HUES6 (cell line): ENCODE results near the gene USH1G.

Source experiments
- H3K27ac ChIP-seq: 2 replicates; pipeline ENCODE4 v1.7.0; 2013; ENCODE audit warnings: low read depth, mild to moderate bottlenecking, low read length, inconsistent platforms
- H3K27me3 ChIP-seq: 2 replicates; pipeline ENCODE4 v1.6.1; 2013; ENCODE audit warnings: low read length; ENCODE audit not compliant: control insufficient read depth, insufficient read depth
- H3K36me3 ChIP-seq: 2 replicates; pipeline ENCODE4 v1.6.1; 2013; ENCODE audit warnings: low read length; ENCODE audit not compliant: control insufficient read depth, insufficient read depth
- H3K4me1 ChIP-seq: 2 replicates; pipeline ENCODE4 v1.6.1; 2013; ENCODE audit warnings: low read length; ENCODE audit not compliant: control insufficient read depth, insufficient read depth
- H3K4me3 ChIP-seq: 2 replicates; pipeline ENCODE4 v1.5.1; 2013; ENCODE audit warnings: low read depth, low read length
- H3K9ac ChIP-seq: one replicate; pipeline ENCODE4 v1.6.1; 2013; ENCODE audit warnings: mild to moderate bottlenecking, low read length
- H3K9me3 ChIP-seq: 2 replicates; pipeline ENCODE4 v1.6.1; 2013; ENCODE audit warnings: low read depth, low read length; ENCODE audit not compliant: control insufficient read depth, insufficient read depth

Gene USH1G

DNA sequence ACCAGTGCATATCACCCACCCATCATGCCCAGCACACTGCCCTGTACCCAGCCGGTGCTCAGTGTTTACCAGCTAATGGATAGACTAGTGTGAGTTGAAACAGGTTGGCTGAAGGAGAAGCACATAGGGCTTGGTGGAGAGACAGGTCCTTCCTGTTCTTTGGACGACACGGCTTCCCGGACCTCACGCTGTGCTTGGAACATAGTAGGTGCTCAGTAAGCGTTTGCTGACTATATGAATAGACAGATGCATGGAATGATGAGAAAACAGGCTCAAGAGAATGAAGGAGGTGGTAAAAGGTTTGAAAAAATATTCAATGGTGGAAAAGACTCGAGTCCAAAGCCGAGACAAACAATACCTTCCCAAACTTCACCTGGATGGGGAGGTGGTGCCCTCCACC, 22.8 kb downstream of the USH1G start:
- H3K9ac ChIP-seq = no peak overlapping the region
- H3K27me3 ChIP-seq = peaks cover 30% of the 10 kb centered on the region
- no peak overlapping the region for H3K4me3 ChIP-seq

DNA sequence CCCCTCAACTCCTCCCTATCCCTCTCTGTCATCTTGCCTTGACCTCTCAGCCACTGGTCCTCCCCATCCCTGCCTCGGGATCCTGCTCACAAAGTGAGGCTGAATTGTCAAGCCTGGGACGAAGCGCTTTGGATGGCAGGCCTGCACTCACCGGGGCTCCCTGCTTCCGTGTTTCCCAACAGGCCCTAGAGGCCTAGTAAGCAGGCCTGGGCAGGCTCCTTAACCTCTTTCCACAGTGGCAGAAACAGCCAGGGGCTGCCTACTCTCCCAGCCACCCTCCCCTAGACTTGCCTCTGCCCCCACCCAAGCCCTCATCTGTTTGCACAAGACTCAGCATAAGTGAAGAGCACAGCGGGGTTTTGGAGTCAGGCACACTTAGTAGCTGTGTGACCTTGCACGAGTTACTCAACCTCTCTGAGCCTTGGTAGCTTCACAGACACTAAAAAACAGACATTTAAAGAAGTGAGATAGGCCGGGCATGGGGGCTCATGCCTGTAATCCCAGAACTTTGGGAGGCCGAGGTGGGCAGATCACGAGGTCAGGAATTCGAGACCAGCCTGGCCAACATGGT, 24.6 kb downstream of the USH1G start:
- H3K27ac ChIP-seq = no peak overlapping the region
- H3K27me3 ChIP-seq = peaks cover 42% of the 10 kb centered on the region
- peaks cover 4% of the 10 kb centered on the region for H3K4me1 ChIP-seq
- no peak overlapping the region for H3K9ac ChIP-seq
- H3K36me3 ChIP-seq = no peaks in the 10 kb centered on the region
- no peak overlapping the region for H3K4me3 ChIP-seq
- H3K9me3 ChIP-seq = no peaks in the 10 kb centered on the region

More for the DNA sequence above, 22.8 kb downstream of the USH1G start:
- no peaks in the 10 kb centered on the region for H3K36me3 ChIP-seq
- peaks cover 3% of the 10 kb centered on the region; the same call in 1 of the 2 replicates for H3K4me1 ChIP-seq
- H3K27ac ChIP-seq = no peak overlapping the region
- no peaks in the 10 kb centered on the region for H3K9me3 ChIP-seq

DNA sequence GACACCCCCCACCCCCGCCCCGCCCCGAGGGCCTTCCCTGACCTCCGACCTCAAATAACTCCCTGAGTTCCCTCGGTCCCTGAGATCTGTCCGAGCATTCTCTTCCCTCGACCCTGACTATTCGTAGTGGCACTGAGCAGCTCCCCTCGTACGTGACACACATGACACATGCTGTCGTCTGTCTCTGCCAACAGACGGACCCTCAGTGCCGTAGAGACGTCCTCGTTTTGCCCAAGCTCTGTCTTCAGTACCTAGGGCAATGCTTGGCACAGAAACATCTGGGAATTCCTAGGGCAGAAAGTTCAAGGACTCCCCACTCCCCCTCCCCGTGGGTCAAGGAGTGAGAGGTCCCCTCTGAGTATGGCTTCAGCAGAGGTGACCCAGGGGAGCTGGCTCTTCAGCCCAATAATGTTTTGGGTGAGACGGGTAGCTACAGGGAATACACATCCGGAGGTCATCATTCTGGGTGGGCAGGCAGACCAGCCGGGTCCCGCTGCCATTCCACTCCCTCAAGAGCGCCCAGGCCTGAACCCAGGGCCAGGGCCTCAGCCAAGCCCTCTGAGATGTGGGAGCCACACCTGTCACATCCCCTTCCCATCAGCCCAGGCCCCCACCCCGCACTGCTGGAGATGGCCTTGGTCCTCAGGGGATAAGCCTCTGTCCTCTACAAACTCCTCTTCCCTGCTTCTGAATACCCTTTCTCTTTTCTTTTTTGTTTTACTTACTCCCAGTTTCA, 29.0 kb downstream of the USH1G start:
- peak overlapping the region; percentile 85 for H3K4me3 ChIP-seq
- H3K9ac ChIP-seq = no peak overlapping the region
- H3K4me1 ChIP-seq = peaks cover 4% of the 10 kb centered on the region
- peaks cover 65% of the 10 kb centered on the region for H3K27me3 ChIP-seq
- H3K27ac ChIP-seq = no peak overlapping the region
- no peaks in the 10 kb centered on the region for H3K9me3 ChIP-seq
- H3K36me3 ChIP-seq = no peaks in the 10 kb centered on the region

DNA sequence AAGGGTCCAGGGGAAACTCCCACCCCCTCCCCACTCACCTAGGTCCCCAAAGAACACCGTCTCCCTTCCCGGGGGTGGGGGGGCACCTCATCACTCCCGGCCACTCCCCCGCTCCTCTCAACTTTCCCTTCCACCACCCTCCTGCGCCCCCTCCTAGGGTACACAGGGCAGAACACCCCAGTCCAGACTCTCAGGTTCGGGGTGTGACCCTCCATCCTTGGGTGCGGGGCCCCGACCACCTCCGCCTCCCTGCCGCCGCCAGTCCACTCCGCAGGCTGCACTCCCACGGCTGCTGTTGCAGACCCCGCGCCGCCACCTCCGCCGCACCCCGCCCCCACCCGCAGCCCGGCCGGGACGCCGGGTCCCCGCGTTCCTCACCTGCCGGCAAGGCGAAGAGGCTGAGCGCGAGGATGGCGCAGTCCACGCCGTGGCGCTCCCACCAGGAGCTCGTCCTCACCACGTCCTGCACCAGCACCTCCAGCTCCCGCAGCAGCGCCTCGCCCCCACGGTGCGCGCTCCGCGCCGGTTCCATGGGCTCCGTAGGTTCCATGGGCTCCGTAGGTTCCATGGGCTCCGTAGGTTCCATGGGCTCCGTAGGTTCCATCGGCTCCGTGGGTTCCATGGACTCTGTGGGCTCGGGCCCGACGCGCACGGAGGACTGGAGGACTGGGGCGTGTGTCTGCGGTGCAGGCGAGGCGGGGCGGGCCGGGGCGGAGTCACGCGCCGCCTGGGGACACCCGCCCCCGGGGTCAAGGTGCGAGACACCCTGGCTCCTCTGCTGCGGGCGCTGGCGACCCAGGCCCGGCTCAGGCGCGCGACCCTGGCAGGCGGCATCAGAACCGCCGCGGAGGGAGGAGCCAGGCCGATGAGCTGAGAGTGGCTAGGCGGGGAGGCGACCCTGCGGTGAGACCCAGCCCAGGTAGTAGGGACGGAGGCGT, 29.8 kb downstream of the USH1G start, which contains the start of gene FADS6:
TSS of gene FADS6 (minus strand) at position 660 of the 938 bp plus-strand sequence. CDS start at position 622, 38 bp downstream.
- no peaks in the 10 kb centered on the region for H3K9me3 ChIP-seq
- H3K27ac ChIP-seq = no peak within 1 kb of the TSS
- peak within 1 kb of the TSS; percentile 85 for H3K4me3 ChIP-seq
- peaks cover 68% of the 10 kb centered on the region for H3K27me3 ChIP-seq
- no peaks in the 10 kb centered on the region for H3K36me3 ChIP-seq
- H3K4me1 ChIP-seq = peaks cover 11% of the 10 kb centered on the region
- H3K9ac ChIP-seq = no peak within 1 kb of the TSS

DNA sequence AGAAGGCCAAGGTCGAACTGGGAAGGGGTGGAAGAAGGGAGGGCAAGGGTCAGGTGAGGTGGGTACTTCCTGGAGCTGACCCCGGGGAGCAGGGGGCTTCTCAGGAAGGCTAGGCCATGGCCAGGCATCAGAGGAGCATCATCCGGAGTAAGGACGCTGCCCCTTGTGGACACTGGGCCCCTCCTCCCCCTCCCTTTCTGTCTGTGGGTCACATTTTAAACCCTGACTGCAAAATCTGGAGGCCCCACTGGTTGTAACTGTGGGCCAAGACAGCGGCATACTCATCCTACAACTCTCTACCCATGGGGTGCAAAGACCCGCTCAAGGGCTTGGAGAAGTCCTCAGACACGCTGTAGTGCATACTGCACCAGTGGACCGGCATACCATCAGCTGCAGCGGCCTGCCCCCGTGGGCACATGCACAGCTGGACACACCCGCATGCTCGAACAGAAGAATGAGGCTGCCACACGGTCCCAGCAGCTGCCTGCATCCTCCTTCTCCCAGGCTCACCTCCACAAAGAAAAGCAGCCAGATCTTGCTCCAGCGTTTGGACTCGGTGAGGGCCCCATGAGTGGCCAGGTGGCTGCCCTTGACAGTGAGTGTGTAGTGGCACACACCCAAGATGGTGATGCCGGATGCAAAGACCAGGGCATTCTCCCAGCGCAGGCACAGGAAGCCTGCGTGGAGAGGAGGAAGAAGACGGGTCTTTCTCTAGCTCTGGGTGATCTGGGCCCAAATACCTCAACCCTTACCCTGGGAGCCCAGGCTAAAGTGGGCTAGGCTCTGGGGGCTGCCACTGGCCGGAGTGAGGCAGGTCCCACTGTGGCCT, 30.8 kb downstream of the USH1G start:
- Histone ChIP-seq H3K27ac (no peak overlapping the region), H3K9ac (no peak overlapping the region), H3K4me1 (peaks cover 12% of the 10 kb centered on the region), H3K9me3 (no peaks in the 10 kb centered on the region), H3K4me3 (peak overlapping the region; percentile 85; the same call in 1 of the 2 replicates), H3K27me3 (peaks cover 67% of the 10 kb centered on the region), H3K36me3 (no peaks in the 10 kb centered on the region)

DNA sequence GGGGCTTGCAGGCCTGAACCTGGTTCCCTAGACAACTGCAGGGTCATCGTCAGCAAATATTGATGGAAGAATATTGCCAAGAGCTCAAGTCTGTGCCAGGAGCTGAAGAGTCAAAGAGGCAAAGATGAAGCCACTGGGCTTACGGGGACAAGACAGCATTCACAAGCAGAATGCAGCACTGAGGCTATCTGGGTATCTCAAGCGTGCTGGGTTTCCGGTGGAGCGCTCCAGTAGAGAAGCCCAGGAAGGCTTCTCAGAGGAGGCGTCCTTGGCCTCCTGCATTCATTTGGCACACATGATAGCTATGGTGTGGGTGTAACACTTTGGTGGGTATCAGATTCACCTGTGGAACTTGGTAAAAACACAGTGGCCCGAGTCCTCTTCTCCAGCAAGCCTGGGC, 32.5 kb downstream of the USH1G start:
- no peak overlapping the region for H3K27ac ChIP-seq
- no peak overlapping the region for H3K9ac ChIP-seq
- H3K9me3 ChIP-seq = no peaks in the 10 kb centered on the region
- H3K36me3 ChIP-seq = no peaks in the 10 kb centered on the region
- H3K27me3 ChIP-seq = peaks cover 53% of the 10 kb centered on the region
- H3K4me1 ChIP-seq = peaks cover 12% of the 10 kb centered on the region
- no peak overlapping the region for H3K4me3 ChIP-seq

DNA sequence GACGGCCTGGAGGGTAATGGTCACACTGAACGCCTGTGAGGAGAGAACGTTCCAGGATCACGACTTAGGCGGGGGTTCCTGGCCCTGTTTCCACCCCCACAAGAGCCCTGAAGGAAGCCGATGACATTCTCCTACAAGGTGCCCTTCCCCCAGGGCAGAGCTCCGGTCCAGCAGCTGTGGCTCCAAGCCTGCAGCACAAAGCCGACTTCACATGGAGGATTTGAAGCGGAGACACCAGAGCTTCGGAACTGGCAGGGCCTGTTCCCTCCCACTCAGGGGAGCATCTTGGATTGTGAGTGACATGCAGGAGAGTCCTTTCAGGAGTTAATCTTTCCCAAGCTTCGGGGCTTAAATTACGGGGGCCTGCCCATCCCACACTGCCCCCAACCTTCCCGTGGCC, 34.6 kb downstream of the USH1G start:
- Histone ChIP-seq H3K27me3 (peaks cover 32% of the 10 kb centered on the region), H3K36me3 (no peaks in the 10 kb centered on the region), H3K4me1 (peaks cover 8% of the 10 kb centered on the region), H3K27ac (no peak overlapping the region), H3K4me3 (no peak overlapping the region), H3K9ac (no peak overlapping the region), H3K9me3 (no peaks in the 10 kb centered on the region)

DNA sequence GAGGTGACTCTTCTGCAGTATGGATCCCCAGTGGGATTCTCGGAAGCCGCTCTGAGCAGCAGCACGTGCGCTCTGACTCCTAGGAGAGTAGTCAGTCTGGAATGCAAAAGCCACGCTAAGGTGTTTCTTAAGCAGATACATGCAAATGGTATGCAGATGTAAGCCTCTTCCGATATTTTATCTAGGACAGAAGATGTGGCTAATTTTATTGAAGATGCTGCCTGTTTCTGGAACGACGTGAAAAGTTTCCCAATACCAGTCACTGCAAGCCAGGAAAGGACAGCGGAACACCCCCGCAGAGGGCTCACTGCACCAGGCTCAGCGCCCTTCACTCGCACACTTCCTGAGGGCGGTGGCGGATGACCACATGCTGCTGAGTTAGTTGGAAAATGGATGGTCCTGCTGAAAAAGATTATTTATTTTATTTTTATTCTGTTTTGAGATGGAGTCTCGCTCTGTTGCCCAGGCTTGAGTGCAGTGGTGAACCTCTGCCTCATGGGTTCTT, 39.8 kb downstream of the USH1G start:
- Histone ChIP-seq H3K4me1 (peaks cover 9% of the 10 kb centered on the region), H3K36me3 (no peaks in the 10 kb centered on the region), H3K9ac (no peak overlapping the region), H3K27ac (no peak overlapping the region), H3K27me3 (peaks cover 4% of the 10 kb centered on the region; the same call in 1 of the 2 replicates), H3K4me3 (no peak overlapping the region), H3K9me3 (no peaks in the 10 kb centered on the region)

DNA sequence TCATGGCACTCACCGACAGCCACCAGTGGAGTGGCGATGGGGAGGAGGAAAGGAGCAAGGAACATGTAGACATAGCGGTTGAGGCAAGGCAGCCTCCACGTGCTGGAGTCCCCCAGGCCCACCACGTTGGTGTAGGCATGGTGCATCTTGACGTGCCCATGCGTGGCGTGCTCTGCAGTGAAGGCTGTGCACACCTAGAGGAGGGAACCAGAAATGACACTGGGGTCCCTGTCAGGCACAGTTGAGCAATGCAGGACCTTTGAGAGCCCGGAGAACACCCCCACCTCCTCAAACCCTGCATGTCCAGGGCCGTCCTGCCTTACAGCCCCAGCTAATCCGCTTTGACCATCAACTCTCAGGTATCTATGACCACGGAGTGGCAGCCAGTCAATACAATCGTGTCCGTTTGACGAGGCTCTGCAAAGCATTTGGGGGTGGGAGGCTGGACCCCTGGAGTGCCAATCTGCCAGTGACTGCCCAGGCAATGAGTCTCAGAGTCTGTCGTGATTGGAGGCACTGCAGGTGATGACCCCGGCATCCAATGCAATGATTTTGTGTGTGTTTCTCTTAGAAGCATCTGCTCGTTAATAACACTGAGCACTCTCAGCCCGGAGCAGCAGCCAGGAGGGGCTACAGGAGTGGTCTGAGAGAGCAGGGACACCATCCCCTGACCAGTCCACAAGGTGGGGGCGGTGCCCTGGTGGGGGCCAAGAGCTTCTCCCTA, 40.4 kb downstream of the USH1G start:
- no peaks in the 10 kb centered on the region for H3K9me3 ChIP-seq
- H3K27me3 ChIP-seq = peaks cover 4% of the 10 kb centered on the region; the same call in 1 of the 2 replicates
- no peaks in the 10 kb centered on the region for H3K36me3 ChIP-seq
- H3K27ac ChIP-seq = no peak overlapping the region
- H3K9ac ChIP-seq = no peak overlapping the region
- H3K4me1 ChIP-seq = peaks cover 8% of the 10 kb centered on the region; the same call in 1 of the 2 replicates
- no peak overlapping the region for H3K4me3 ChIP-seq
